ENCODE results near the gene SYNPO.

SYNPO gene

GRCh38 chr5:150636391-150637244 is 3.8 kb upstream of the SYNPO start:
- TF ChIP-seq CTCF (IDR thresholded peaks at IDR 0.05; ENCODE audit: low read depth, low read length, missing control alignments), result no peak
- H3K4me3 ChIP-seq (ENCODE audit: low read depth, low read length), result no peak overlapping the region
- DNase-seq (ENCODE audit: low read depth), result no peak

GRCh38 chr5:150637245-150638052 is 3.0 kb upstream of the SYNPO start:
- DNase-seq (ENCODE audit: low read depth), result no peak
- no peak for TF ChIP-seq CTCF (IDR thresholded peaks at IDR 0.05; ENCODE audit: low read depth, low read length, missing control alignments)
- no peak overlapping the region for H3K4me3 ChIP-seq (ENCODE audit: low read depth, low read length)

- H3K4me3 ChIP-seq (ENCODE audit: low read depth, low read length), result no peak overlapping the region
- no peak for TF ChIP-seq CTCF (IDR thresholded peaks at IDR 0.05; ENCODE audit: low read depth, low read length, missing control alignments)
- no peak for DNase-seq (ENCODE audit: low read depth)
These were observed 2.4 kb upstream of the SYNPO start for GRCh38 chr5:150638053-150638444.

GRCh38 chr5:150638488-150639376 is 1.7 kb upstream of the SYNPO start:
- DNase-seq (ENCODE audit: low read depth), result no peak
- TF ChIP-seq CTCF (IDR thresholded peaks at IDR 0.05; ENCODE audit: low read depth, low read length, missing control alignments), result no peak
- no peak overlapping the region for H3K4me3 ChIP-seq (ENCODE audit: low read depth, low read length)

- no peak for TF ChIP-seq CTCF (IDR thresholded peaks at IDR 0.05; ENCODE audit: low read depth, low read length, missing control alignments)
- no peak overlapping the region for H3K4me3 ChIP-seq (ENCODE audit: low read depth, low read length)
- no peak for DNase-seq (ENCODE audit: low read depth)
These were observed 1.1 kb upstream of the SYNPO start for GRCh38 chr5:150639377-150639692.

- TF ChIP-seq CTCF (IDR thresholded peaks at IDR 0.05; ENCODE audit: low read depth, low read length, missing control alignments), result no peak
These were observed 709 bp upstream of the SYNPO start for GRCh38 chr5:150639751-150640150.

More at GRCh38 chr5:150639751-150640150, 709 bp upstream of the SYNPO start:
- no peak overlapping the region for H3K4me3 ChIP-seq (ENCODE audit: low read depth, low read length)
- DNase-seq (ENCODE audit: low read depth), result no peak

Data from GM12864 (cell line).